GM19351 (cell line): Measurements from ENCODE around the gene CNTF.

Experiments used
- ATAC-seq: cut with Tn5 transposase; IDR thresholded peaks from one replicate; pipeline ENCODE4 v1.9.1; 2021; ENCODE audit warnings: mild to moderate bottlenecking, moderate library complexity; ENCODE audit not compliant: unreplicated experiment

The CNTF gene

DNA sequence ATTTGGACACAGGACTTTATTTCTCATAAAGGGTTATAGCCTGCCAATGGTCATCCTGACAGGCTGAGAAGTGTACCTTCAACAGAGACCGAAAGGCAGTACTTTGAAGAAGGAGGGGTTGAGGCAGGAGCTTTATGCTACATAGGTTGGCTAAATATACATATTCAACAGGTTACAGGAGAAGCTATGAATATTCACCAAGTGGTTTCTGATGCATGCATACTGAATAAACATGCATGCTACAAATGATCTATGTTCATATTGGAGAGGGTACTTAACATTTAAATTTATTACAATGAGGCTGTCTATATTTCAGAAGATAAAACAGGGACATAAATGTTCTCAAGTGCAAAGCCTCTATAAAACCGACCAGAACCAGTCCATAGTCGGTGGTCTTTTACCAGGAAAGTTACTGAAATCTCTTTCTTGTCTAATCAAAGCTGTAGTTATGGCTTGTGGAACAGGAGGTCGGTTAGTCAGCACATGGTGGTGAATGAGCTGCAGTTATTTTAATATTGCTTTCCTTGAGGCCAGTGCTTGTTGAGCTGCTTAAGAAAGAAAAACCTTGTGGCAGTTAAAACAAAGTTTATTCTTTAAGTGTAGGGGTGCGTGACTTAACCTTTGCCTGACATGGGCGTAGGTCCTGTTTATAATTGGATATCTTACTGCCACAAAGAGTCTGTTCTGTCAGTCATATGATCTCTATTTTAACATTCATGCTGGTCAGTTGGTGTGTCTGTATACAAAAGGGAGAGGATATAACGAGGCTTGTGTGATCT, 19.5 kb downstream of the CNTF start:
- no peak for ATAC-seq

DNA sequence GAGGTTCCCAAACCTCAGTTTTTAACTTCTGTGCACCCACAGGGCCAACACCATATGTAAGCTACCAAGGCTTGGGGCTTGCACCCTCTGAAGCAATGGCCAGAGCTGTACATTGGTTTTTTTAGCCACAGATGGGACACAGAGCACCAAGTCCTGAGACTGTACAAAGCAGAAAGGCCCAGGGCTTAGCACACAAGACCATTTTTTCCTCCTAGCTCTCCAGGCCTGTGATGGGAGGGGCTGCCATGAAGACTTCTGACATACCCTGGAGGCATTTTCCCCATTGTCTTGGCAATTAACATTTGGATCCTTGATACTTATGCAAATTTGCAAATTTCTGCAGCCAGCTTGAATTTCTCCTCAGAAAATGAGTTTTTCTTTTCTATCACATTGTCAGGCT, 23.4 kb downstream of the CNTF start:
- no peak for ATAC-seq

DNA sequence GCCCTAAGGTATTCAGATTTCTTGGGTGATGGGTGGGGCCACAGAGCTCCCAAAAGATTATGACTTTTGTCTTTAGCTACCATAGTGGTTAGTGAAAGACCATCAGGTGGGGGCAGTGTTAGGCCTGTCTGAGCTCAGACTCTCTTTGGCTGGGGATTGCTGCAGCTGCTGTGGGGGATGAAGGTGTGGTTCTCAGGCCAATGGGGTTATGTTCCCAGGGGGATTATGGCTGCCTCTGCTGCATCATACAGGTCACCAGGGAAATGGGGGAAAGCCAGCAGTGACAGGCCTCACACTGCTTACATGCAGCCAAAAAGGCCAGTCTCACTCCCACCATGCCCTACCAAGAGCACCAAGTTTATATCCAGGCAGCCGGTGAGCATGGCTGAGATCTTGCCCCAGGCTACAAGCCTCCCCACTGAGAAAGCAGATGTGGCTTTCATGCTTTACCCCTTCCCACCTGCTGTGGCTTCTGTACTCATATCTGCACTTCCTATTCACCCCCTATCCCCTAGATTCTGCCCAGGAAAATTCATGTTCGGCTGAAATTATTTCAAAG, 24.8 kb downstream of the CNTF start:
- peak; percentile 90 for ATAC-seq

DNA sequence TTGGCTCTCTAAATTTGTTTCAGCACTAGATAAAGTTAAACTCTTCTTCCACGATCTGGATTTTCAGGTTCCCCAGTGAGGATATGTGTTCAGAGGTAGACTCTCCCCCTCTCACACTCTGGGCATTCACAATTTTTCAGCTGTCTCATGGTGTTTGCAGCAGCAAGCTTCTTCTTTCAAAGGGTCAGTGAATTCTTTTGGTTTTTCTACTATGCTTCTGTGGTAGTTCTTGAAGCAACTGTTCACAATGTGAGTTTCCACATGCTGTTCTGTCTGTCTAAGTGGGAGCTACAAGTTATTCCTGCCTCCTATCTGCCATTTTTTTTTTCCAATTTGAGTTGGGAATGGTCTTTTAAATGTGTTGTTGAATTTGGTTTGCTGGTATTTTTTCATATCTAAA, 25.4 kb downstream of the CNTF start:
- ATAC-seq, result peak; percentile 3

DNA sequence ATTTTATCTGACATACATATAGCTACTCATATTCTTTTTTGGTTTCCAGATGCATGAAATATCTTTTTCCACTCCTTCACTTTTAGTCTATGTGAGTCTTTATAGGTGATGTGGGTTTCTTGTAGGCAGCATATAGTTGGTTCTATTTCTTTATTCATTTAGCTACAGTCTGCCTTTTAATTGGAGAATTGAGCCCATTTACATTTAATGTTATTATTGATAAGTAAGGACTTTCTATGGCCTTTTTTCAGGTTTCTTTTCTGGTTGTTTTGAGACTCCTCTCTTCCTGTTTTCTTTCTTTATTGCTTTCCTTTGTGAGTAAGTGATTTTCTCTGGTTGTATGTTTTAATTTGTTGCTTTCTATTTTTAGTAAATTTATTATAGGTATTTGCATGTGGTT, 27.2 kb downstream of the CNTF start:
- ATAC-seq, result no peak

DNA sequence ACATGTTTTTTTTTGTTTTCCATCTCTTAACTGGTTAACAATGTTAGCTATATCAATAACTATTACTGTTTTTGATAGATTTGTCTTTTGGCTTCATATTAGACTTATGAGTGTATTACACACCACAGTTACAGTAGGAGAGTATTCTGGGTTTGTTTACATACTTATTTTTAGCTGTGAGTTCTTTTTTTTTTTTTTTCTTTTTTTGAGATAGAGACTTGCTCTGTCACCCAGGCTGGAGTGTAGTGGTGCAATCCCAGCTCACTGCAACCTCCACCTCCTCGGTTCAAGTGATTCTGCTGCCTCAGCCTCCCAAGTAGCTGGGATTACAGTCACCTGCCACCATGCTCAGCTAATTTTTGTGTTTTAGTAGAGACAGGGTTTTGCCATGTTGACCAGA, 28.0 kb downstream of the CNTF start:
- ATAC-seq, result no peak

DNA sequence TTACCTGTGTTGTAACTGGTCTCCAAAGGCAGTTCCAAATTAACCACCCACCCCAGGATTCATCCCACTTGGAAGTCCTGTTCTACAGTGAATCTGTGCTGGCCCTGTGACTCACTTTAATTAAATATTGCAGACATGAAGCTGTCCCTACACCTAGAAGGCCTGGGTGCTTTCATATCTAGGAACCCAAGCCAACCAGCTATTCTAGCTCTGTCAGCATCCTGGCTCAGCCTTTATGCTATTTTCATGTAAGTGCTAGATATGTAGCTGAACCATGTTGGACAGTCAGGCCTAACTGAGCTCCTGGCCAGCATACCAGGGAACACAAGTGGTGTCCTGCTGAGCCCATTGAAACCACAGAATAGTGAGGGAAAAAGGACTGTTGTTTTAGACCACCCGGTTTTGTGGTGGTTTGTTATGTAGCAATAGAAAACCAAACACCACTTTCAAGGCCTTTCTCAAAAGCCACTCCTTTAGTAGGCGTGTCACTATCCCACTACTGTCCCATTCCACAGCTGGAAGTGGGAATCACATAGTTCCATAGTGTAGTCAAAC, 30.3 kb downstream of the CNTF start:
- ATAC-seq, result no peak

DNA sequence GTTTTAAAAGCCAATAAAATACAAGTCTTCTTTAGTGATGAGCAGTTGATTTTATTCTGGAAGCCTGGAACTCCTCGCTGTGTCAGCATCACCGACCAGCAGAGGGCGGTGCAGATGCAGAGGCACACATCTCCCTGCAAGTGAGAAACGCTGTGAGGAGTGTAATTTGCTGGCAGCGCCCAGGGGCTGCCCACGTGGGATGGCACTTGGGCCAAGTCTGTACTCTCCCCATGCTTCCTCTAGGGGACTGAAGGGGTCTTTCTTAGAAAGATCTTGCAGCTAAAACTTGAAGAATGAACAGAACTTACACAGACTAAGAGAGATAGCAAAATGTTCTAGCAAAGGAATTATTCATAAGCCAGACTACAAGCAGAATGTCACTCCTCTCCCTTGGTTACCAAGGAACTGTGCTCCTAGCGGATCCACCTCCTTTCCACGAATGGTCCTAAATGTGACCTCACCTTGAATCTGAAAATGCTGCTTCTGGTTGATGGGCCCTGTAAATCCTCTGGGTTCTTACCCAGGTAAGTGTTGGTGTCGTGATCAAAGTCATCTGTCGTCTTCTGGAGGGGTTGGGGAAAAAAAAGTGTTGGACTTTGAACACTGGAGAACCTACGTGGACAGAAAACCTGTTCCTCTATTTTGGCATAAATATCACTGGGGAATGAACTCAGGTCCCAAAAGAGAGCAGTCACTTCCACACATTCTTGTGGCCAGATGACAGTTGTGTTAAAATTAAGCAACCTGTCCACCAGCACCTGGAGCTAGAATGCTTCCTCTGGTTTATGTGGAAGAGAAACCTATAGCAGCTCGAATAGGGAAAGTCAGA, 31.8 kb downstream of the CNTF start:
- ATAC-seq, result peak; percentile 94

DNA sequence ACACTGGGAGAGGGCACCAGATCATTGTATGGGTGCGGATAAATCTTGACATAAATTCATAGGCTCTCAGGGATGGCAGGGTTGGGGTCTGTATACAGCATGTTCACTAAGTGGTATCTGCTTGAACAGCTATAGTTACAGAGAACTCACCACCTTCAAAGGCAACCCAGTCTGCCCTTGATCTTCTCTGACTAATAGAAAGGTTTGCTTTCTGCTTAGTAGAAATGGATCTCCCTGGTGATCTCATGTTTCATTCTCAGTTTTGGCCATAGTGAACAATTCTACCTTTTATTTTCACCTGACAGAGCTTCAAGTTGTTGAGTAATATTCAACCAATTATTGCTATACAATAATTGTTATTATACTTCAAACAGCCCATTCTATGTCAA, 32.4 kb downstream of the CNTF start:
- peak; percentile 46 for ATAC-seq

DNA sequence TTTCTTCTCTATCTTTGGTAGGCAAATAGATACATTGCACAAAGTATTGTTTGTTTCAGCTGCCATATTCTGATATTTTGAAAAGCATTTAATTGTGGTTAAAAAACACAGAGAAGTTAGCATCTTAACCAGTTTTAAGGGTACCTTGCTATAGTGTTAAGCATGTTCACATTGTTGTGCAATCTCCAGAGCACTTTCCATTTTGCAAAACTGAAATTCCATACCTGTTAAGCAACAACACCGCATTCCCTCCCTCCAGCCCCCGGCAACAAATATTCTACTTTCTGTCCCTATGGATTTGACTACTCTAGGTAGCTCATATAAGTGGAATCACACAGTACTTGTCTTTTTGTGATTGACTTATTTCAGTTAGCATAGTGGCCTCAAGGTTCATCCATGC, 33.9 kb downstream of the CNTF start:
- no peak for ATAC-seq

DNA sequence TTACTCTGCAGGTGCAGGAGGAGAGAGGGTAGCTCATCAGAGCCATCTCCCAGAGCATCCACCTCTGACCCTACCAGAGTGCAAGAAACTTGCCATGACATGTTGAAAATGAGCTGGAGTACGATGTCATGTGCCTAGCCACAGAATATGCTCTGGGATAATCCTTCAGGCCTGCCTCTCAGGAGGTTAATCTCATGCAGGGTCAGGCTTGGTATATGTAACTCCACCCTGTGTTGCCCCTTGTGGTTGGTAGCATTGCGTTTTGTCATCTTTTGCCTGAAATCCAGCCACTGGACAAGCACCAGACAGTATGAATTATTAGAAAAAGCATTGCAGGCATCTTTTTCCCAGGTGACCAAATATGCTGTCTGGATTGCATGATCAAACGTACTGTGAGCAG, 36.2 kb downstream of the CNTF start:
- ATAC-seq, result no peak

DNA sequence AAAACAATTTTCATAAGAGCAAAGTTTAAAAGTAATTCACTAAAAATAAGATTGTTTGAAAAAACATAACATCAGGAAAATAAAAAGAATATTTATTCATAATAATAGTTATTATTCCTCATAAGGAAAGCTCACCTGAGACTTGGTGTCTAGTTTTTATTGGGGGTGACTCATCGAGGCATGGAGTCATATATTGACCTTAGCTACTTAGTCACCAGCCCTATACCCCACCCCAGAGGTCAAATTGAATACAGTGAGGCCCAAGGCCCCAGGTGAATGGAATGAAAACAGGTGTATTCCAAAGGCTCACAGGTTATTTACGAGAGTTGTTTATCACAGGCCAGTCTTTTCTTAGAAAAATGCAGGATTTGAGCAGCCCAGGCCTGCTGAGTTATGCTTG, 36.9 kb downstream of the CNTF start:
- no peak for ATAC-seq

DNA sequence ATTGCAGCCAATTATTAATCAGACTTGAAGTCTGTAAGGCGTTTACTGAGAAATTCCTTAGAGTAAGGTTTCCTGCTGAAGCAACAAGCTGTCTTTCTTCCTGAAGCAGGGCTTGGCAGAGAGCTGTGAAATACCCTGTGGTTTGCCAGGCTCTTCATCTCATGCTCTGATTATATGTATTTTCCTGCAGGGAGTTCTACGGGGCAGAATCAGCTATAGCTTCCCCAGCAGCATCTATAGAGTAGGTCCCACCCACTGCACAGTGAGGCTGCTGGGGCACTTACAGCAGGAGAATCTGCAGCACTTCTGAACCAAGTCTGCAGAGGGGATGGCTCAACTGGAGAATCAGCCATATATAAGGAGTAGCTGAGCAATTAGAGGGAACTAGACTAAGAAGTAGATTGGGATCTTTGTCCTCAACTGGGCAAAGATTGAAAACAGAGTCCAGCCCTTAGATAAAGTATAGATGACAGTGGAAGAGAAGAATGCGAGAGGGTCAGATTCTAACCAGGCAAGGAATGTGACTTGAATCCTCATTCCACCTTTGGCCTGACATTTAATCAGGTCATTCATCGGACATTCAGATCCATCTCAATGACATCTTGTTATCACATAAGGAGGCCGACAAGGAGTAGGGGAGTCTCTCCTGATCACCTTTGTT, 37.6 kb downstream of the CNTF start:
- no peak for ATAC-seq

DNA sequence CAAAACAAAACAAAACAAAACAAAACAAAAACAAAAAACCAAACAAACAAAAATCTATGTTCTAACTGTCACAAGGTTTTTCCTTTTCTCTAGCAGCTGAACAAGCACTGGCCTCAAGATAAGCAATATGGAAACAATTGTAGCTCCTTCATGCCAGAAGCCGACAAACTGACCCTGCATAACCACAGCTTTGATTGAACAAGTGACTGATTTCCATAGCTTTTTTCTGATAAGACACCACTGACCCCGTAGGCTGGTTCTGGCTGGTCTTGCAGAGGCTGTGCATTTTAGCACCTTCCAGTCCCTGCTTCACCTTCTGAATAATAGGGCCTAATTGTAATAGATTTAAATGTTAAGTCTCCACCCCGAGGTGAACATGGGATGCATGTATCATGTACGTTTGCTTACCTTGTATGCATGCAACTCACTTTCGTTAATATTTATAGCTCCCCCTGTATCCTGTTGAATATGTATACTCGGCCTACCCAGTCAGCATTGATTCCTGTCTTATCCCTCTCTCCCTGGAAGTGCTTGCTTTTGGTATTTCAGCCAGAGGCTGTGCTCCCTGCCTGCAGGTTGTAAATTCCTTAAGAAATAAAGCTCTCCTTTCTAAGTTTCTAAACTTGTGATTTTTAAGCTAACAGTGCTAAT, 49.6 kb downstream of the CNTF start:
- ATAC-seq, result no peak

DNA sequence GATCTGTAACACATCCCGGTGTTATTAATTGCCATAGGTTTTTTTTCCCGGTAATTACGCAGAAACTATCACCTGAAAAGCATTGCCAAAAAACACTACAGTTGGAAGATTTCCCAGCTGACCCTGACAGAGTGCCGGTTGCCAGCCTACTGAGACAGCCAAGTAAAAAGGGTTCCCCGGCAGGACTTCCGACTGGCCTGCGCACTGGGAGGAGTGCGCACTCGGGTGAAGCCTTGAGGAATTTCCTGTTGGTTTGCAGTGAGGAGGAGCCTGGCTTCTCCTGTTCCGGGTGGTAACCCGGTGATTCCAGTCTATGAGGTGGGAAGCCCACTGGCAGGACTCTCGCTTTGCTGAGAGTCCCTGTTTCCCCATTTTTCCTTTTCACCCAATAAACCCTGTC, 52.1 kb downstream of the CNTF start:
- no peak for ATAC-seq
